IMR-90 (cell line): Measurements from ENCODE around the gene CHAF1B. TPM values are rescaled to one million over a fixed set of nuclear protein-coding genes. Genes with fewer than 3 reads are reported as not detected.

Source experiments
- ATAC-seq: fragments of 200-7000 bp; cut with Tn5 transposase; 2 replicates; pipeline ENCODE4 v1.9.1; 2020; ENCODE audit warnings: low read depth, mild to moderate bottlenecking, moderate library complexity
- BruUV-seq: library from RNA; stranded (reverse); fragments of 400-500 nt; replicated peaks from 2 replicates; lab custom pipeline; 2021; lab: Mats Ljungman, UMichigan
- CTCF ChIA-PET: fragments of 300-600 bp; formaldehyde crosslinking; extraction: SDS; loops from one replicate; lab custom pipeline; 2021; ENCODE audit warnings: antibody characterized with exemption; lab: Yijun Ruan, JAX
- POLR2A ChIA-PET: fragments of 300-600 bp; sonication (Branson Sonifier 250); formaldehyde crosslinking; loops from one replicate; lab custom pipeline; 2022; ENCODE audit warnings: antibody characterized with exemption; ENCODE audit not compliant: unreplicated experiment; lab: Charles Lee
- DNase-seq: peaks from one replicate; pipeline ENCODE4 v3.0.0; 2013
- H2AFZ ChIP-seq: replicated peaks from 2 replicates; pipeline ENCODE3; 2013; ENCODE audit warnings: low read length, mild to moderate bottlenecking; ENCODE audit not compliant: poor library complexity
- H2AK5ac ChIP-seq: 2 replicates; pipeline ENCODE4 v1.6.1; 2013; ENCODE audit warnings: low read depth, low read length, inconsistent platforms
- H2AK9ac ChIP-seq: replicated peaks from 2 replicates; pipeline ENCODE3; 2013; ENCODE audit warnings: mild to moderate bottlenecking, low read depth, low read length, moderate library complexity; ENCODE audit not compliant: poor library complexity
- H2BK120ac ChIP-seq: 2 replicates; pipeline ENCODE4 v1.6.1; 2013; ENCODE audit warnings: low read depth, low read length, inconsistent platforms
- H2BK15ac ChIP-seq: 3 replicates; pipeline ENCODE4 v1.6.1; 2013; ENCODE audit warnings: low read depth, low read length, inconsistent platforms
- H2BK20ac ChIP-seq: 2 replicates; pipeline ENCODE4 v1.6.1; 2013; ENCODE audit warnings: low read depth, mild to moderate bottlenecking, inconsistent platforms, low read length, moderate library complexity
- H2BK5ac ChIP-seq: 2 replicates; pipeline ENCODE4 v1.6.1; 2013; ENCODE audit warnings: mild to moderate bottlenecking, low read depth, low read length, inconsistent platforms; ENCODE audit not compliant: poor library complexity, severe bottlenecking
- H3K14ac ChIP-seq: replicated peaks from 2 replicates; pipeline ENCODE4 v1.6.1; 2013; ENCODE audit warnings: low read depth, low read length, inconsistent platforms
- H3K18ac ChIP-seq: 2 replicates; pipeline ENCODE4 v1.6.1; 2013; ENCODE audit warnings: low read depth, low read length, control low read depth
- H3K23ac ChIP-seq: 2 replicates; pipeline ENCODE4 v1.6.1; 2013; ENCODE audit warnings: low read depth, low read length, inconsistent platforms
- H3K27ac ChIP-seq: 2 replicates; pipeline ENCODE4 v1.5.1; 2013; ENCODE audit warnings: mild to moderate bottlenecking, control low read depth, low read length; ENCODE audit not compliant: insufficient read depth
- H3K27me3 ChIP-seq: 2 replicates; pipeline ENCODE4 v1.6.1; 2013; ENCODE audit warnings: low read length; ENCODE audit not compliant: control insufficient read depth, insufficient read depth
- H3K36me3 ChIP-seq: 2 replicates; pipeline ENCODE4 v1.6.1; 2013; ENCODE audit warnings: low read length, mixed read lengths; ENCODE audit not compliant: control insufficient read depth, insufficient read depth
- H3K4ac ChIP-seq: 2 replicates; pipeline ENCODE4 v1.6.1; 2013; ENCODE audit warnings: low read depth, low read length, inconsistent platforms
- H3K4me1 ChIP-seq: 2 replicates; pipeline ENCODE4 v1.6.1; 2013; ENCODE audit warnings: low read length, mixed read lengths; ENCODE audit not compliant: control insufficient read depth, insufficient read depth
- H3K4me2 ChIP-seq: 2 replicates; pipeline ENCODE4 v1.6.1; 2013; ENCODE audit warnings: low read depth, mild to moderate bottlenecking, control low read depth, low read length, moderate library complexity
- H3K4me3 ChIP-seq: 2 replicates; pipeline ENCODE4 v1.5.1; 2013; ENCODE audit warnings: low read depth, mild to moderate bottlenecking, control low read depth, low read length, moderate library complexity; ENCODE audit not compliant: insufficient read depth
- H3K56ac ChIP-seq: 2 replicates; pipeline ENCODE4 v1.6.1; 2013; ENCODE audit warnings: low read length, inconsistent platforms; ENCODE audit not compliant: insufficient read depth; ENCODE audit errors: extremely low read depth
- H3K79me1 ChIP-seq, 2 experiments: 2 replicates each; pipeline ENCODE4 v1.6.1; 2013; ENCODE audit warnings: low read length in 2 of 2, inconsistent platforms in 1 of 2, low read depth in 1 of 2
- H3K9ac ChIP-seq: 2 replicates; pipeline ENCODE4 v1.6.1; 2013; ENCODE audit warnings: low read depth, low read length, control low read depth
- H3K9me1 ChIP-seq: 2 replicates; pipeline ENCODE4 v1.6.1; 2013; ENCODE audit warnings: low read length, inconsistent platforms; ENCODE audit not compliant: insufficient read depth
- H3K9me3 ChIP-seq: 2 replicates; pipeline ENCODE4 v1.6.1; 2013; ENCODE audit warnings: low read length; ENCODE audit not compliant: control insufficient read depth, insufficient read depth
- H4K20me1 ChIP-seq: 2 replicates; pipeline ENCODE4 v1.6.1; 2013; ENCODE audit warnings: low read length, inconsistent platforms; ENCODE audit not compliant: insufficient read depth
- H4K5ac ChIP-seq: 2 replicates; pipeline ENCODE4 v1.6.1; 2013; ENCODE audit warnings: mild to moderate bottlenecking, low read depth, low read length, control low read depth
- H4K8ac ChIP-seq, 2 experiments: 2 replicates each; pipeline ENCODE4 v1.6.1; 2013; ENCODE audit warnings: low read depth in 2 of 2, low read length in 2 of 2, control low read depth in 1 of 2, inconsistent platforms in 1 of 2
- H4K91ac ChIP-seq: 2 replicates; pipeline ENCODE4 v1.6.1; 2013; ENCODE audit warnings: low read depth, low read length, inconsistent platforms; ENCODE audit not compliant: insufficient read depth
- BHLHE40 ChIP-seq: fragments of 150-350 bp; IDR thresholded peaks from 2 replicates; pipeline ENCODE4 v1.6.1; 2016; ENCODE audit warnings: mild to moderate bottlenecking, low read depth, low read length
- CEBPB ChIP-seq: IDR thresholded peaks from 2 replicates; pipeline ENCODE4 v1.6.1; 2012; ENCODE audit warnings: low read depth, low read length, improper control_type of control experiment
- CHD1 ChIP-seq: IDR thresholded peaks from 2 replicates; pipeline ENCODE4 v1.6.1; 2012; ENCODE audit warnings: low read depth, low read length, improper control_type of control experiment
- ELK1 ChIP-seq: fragments of 150-350 bp; IDR thresholded peaks from 2 replicates; pipeline ENCODE4 v1.6.1; 2016; ENCODE audit warnings: low read depth, mild to moderate bottlenecking, low read length, moderate library complexity, borderline replicate concordance
- FOS ChIP-seq: fragments of 150-350 bp; IDR thresholded peaks from 2 replicates; pipeline ENCODE4 v1.6.1; 2016; ENCODE audit warnings: low read depth, low read length
- MAFK ChIP-seq: IDR thresholded peaks from 2 replicates; pipeline ENCODE4 v1.6.1; 2012; ENCODE audit warnings: low read depth, low read length, improper control_type of control experiment
- MAZ ChIP-seq: IDR thresholded peaks from 2 replicates; pipeline ENCODE4 v1.6.1; 2012; ENCODE audit warnings: low read depth, mild to moderate bottlenecking, low read length, improper control_type of control experiment, moderate library complexity, borderline replicate concordance
- MXI1 ChIP-seq: IDR thresholded peaks from 2 replicates; pipeline ENCODE4 v1.6.1; 2012; ENCODE audit warnings: low read depth, mild to moderate bottlenecking, low read length, moderate library complexity, borderline replicate concordance
- NFE2L2 ChIP-seq: fragments of 150-350 bp; IDR thresholded peaks from 2 replicates; pipeline ENCODE4 v1.6.1; 2016; ENCODE audit warnings: low read depth, mild to moderate bottlenecking, low read length
- POLR2A ChIP-seq: IDR thresholded peaks from 2 replicates; pipeline ENCODE4 v1.6.1; 2012; ENCODE audit warnings: mild to moderate bottlenecking, low read depth, low read length
- RAD21 ChIP-seq: IDR thresholded peaks from 2 replicates; pipeline ENCODE4 v1.6.1; 2012; ENCODE audit warnings: low read length, improper control_type of control experiment
- RCOR1 ChIP-seq: IDR thresholded peaks from 2 replicates; pipeline ENCODE4 v1.6.1; 2012; ENCODE audit warnings: mild to moderate bottlenecking, low read length, improper control_type of control experiment; ENCODE audit not compliant: insufficient replicate concordance
- RFX5 ChIP-seq: IDR thresholded peaks from 2 replicates; pipeline ENCODE4 v1.8.0; 2012; ENCODE audit warnings: low read depth, mild to moderate bottlenecking, low read length, moderate library complexity
- SMC3 ChIP-seq: fragments of 150-350 bp; IDR thresholded peaks from 2 replicates; pipeline ENCODE4 v1.6.1; 2016; ENCODE audit warnings: low read depth, mild to moderate bottlenecking, antibody characterized with exemption, low read length, moderate library complexity
- WGBS, 2 experiments: methylation state at CpG; one replicate each; pipeline versions ENCODE4 v1.1.5 to v1.1.7; 2013; ENCODE audit warnings: missing lambda C conversion rate in 2 of 2; ENCODE audit not compliant: insufficient read length in 1 of 2; ENCODE audit errors: extremely low coverage in 2 of 2; 5-methylcytosine and 5-hydroxymethylcytosine counted together
- dilution Hi-C: fragments of 300-500 bp; cut with HindIII; formaldehyde crosslinking; loops from one replicate; pipeline ENCODE4 v1.14.3; 2018; ENCODE audit warnings: low sequenced_read_pairs; ENCODE audit not compliant: unreplicated experiment
- in situ Hi-C: fragments of 300-500 bp; cut with MboI; formaldehyde crosslinking; loops from 3 replicates; pipeline ENCODE4 v1.14.3; 2019; ENCODE audit warnings: low sequenced_read_pairs, inconsistent platforms, mixed read lengths
- intact Hi-C: fragments of 100-400 bp; cut with micrococcal nuclease; formaldehyde crosslinking; loops from 2 replicates; pipeline ENCODE4 v1.10.0; 2022
- polyA plus RNA-seq, 3 experiments: library from polyadenylated mRNA; depleted of rRNA; stranded (reverse); fragments of >200 nt; gene quantifications; 2 replicates each; pipeline ENCODE4 v1.2.3, GENCODE V29; 2012; ENCODE audit warnings: low replicate concordance in 1 of 3
- total RNA-seq: library from RNA; depleted of rRNA; stranded (reverse); fragments of >200 nt; gene quantifications from 2 replicates; pipeline ENCODE4 v1.2.3, GENCODE V29; 2012
- TF ChIP-seq, protein P1 (sequence below): conservative IDR thresholded peaks from 2 replicates; pipeline ENCODE4 v1.5.1; 2012; ENCODE audit warnings: mild to moderate bottlenecking, low read depth, low read length, improper control_type of control experiment
- TF ChIP-seq, protein P2 (sequence below): fragments of 150-350 bp; IDR thresholded peaks from 2 replicates; pipeline ENCODE4 v1.6.1; 2017; ENCODE audit warnings: mild to moderate bottlenecking, antibody characterized with exemption, low read length, low read depth

The CHAF1B gene
- total and polyA plus RNA-seq, 2 of the 4 experiments (the other 2 are of a cell fraction): 4.5 to 6.4 TPM

- H2BK20ac ChIP-seq: no peak overlapping the region
- H3K9me3 ChIP-seq: no peaks in the 10 kb centered on the region
- ChIA-PET CTCF (no interaction called here), POLR2A (no interaction called here)
- H2AFZ ChIP-seq: no peak overlapping the region
- in situ Hi-C loops (no loop called here), dilution Hi-C loops (no loop called here), intact Hi-C loops (no loop called here)
- no peak overlapping the region for H3K4me3 ChIP-seq
- no peak overlapping the region for H3K4me2 ChIP-seq
- no peak overlapping the region for H3K14ac ChIP-seq
- H2BK120ac ChIP-seq: no peak overlapping the region
- no peak overlapping the region for H3K56ac ChIP-seq
- no TSS peak for BruUV-seq
- no peak overlapping the region for H3K27ac ChIP-seq
- H3K4ac ChIP-seq: no peak overlapping the region; the same call in 1 of the 2 replicates
- no peak overlapping the region for H4K8ac ChIP-seq
- H3K36me3 ChIP-seq: no peaks in the 10 kb centered on the region
- H3K79me1 ChIP-seq: peaks cover 3 to 8% of the 10 kb centered on the region in 2 experiments; a peak in 3 of 4 replicates
- H2BK5ac ChIP-seq: no peak overlapping the region
- no peak overlapping the region for H4K5ac ChIP-seq
- no peaks in the 10 kb centered on the region for H4K20me1 ChIP-seq
- H2AK9ac ChIP-seq: peak overlapping the region; percentile 68
- H2BK15ac ChIP-seq: no peak overlapping the region
- no peak overlapping the region for H3K9ac ChIP-seq
- 82% methylated on average over 2 of the region's 6 CpGs; no CpG with 5 or more reads in 1 of the 2 experiments for WGBS, 2 experiments
- H3K4me1 ChIP-seq: peaks cover 14% of the 10 kb centered on the region
- H3K27me3 ChIP-seq: no peaks in the 10 kb centered on the region
- DNase-seq: no peak
- no peak for ATAC-seq
- no peak overlapping the region for H2AK5ac ChIP-seq
- TF ChIP-seq POLR2A (no peak), MAFK (no peak), CEBPB (no peak), MXI1 (no peak), SMC3 (no peak), RAD21 (no peak), FOS (no peak), NFE2L2 (no peak), RCOR1 (no peak), CHD1 (no peak), RFX5 (no peak), ELK1 (no peak), BHLHE40 (no peak), MAZ (no peak)
- TF ChIP-seq, protein P1, sequence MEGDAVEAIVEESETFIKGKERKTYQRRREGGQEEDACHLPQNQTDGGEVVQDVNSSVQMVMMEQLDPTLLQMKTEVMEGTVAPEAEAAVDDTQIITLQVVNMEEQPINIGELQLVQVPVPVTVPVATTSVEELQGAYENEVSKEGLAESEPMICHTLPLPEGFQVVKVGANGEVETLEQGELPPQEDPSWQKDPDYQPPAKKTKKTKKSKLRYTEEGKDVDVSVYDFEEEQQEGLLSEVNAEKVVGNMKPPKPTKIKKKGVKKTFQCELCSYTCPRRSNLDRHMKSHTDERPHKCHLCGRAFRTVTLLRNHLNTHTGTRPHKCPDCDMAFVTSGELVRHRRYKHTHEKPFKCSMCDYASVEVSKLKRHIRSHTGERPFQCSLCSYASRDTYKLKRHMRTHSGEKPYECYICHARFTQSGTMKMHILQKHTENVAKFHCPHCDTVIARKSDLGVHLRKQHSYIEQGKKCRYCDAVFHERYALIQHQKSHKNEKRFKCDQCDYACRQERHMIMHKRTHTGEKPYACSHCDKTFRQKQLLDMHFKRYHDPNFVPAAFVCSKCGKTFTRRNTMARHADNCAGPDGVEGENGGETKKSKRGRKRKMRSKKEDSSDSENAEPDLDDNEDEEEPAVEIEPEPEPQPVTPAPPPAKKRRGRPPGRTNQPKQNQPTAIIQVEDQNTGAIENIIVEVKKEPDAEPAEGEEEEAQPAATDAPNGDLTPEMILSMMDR: no peak
- TF ChIP-seq, protein P2, sequence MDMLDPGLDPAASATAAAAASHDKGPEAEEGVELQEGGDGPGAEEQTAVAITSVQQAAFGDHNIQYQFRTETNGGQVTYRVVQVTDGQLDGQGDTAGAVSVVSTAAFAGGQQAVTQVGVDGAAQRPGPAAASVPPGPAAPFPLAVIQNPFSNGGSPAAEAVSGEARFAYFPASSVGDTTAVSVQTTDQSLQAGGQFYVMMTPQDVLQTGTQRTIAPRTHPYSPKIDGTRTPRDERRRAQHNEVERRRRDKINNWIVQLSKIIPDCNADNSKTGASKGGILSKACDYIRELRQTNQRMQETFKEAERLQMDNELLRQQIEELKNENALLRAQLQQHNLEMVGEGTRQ: no peak
- peaks cover 7% of the 10 kb centered on the region for H3K9me1 ChIP-seq
- H3K18ac ChIP-seq: no peak overlapping the region
- H3K23ac ChIP-seq: no peak overlapping the region
- no peak overlapping the region for H4K91ac ChIP-seq
These were observed 49.0 kb downstream of the CHAF1B start for GRCh38 chr21:36434144-36434543.
